Ascending aorta (tissue), 2 donors: Measurements from ENCODE around the gene AHSA1. TPM values are rescaled to one million over a fixed set of nuclear protein-coding genes. Genes with fewer than 3 reads are reported as not detected.

Experiments used
- DNase-seq, 2 donors: peaks; one replicate each; pipeline ENCODE4 v3.0.0-alpha.2; 2019; ENCODE audit warnings: low spot score in 2 of 2
- H3K27ac ChIP-seq, 2 donors: fragments of 200-600 bp; sonication (generic); one replicate each; pipeline ENCODE4 v1.5.1; 2016 to 2017; ENCODE audit warnings: mild to moderate bottlenecking in 1 of 2
- H3K27me3 ChIP-seq: fragments of 200-600 bp; sonication (generic); one replicate; pipeline ENCODE4 v1.5.1; 2017
- H3K36me3 ChIP-seq, 2 donors: fragments of 200-600 bp; sonication (generic); one replicate each; pipeline ENCODE4 v1.5.1; 2016
- H3K4me1 ChIP-seq, 2 donors: fragments of 200-600 bp; sonication (generic); one replicate each; pipeline ENCODE4 v1.5.1; 2016 to 2017; ENCODE audit warnings: mild to moderate bottlenecking in 1 of 2
- H3K4me3 ChIP-seq, 2 donors: fragments of 200-600 bp; sonication (generic); one replicate each; pipeline ENCODE4 v1.5.1; 2016 to 2017; ENCODE audit warnings: mild to moderate bottlenecking in 1 of 2
- H3K9me3 ChIP-seq, 2 donors: fragments of 200-600 bp; sonication (generic); one replicate each; pipeline ENCODE4 v1.5.1; 2016
- CTCF ChIP-seq, 3 experiments: fragments of 200-600 bp in 2 of 3; fragments of 450-650 bp in 1 of 3; sonication (generic) in 2 of 3; IDR thresholded peaks; one replicate each; pipeline ENCODE4 v1.5.1; 2016 to 2019; ENCODE audit warnings: antibody characterized with exemption in 3 of 3, mild to moderate bottlenecking in 1 of 3, moderate library complexity in 1 of 3
- intact Hi-C: fragments of 100-400 bp; cut with DNase I; formaldehyde crosslinking; loops from one replicate; pipeline ENCODE4 v1.15.1; 2023
- total RNA-seq: library from RNA; depleted of rRNA; stranded (reverse); fragments of >200 nt; gene quantifications from one replicate; pipeline ENCODE4 v1.1.0, GENCODE V29; 2016

AHSA1 gene
- total RNA-seq, 1 donor from 2014 or later, result 123 TPM

GRCh38 chr14:77485256-77485655 is 27.4 kb downstream of the AHSA1 start:
- TF ChIP-seq CTCF (IDR thresholded peaks at IDR 0.05), result no peak
- DNase-seq, result no peak
- no peaks in the 10 kb centered on the region for H3K27me3 ChIP-seq
- H3K4me1 ChIP-seq, result no peaks in the 10 kb centered on the region
- H3K27ac ChIP-seq, result no peak overlapping the region
- no peaks in the 10 kb centered on the region for H3K36me3 ChIP-seq
- H3K4me3 ChIP-seq, result no peak overlapping the region
- intact Hi-C loops, result no loop called here
- no peaks in the 10 kb centered on the region for H3K9me3 ChIP-seq

DNA sequence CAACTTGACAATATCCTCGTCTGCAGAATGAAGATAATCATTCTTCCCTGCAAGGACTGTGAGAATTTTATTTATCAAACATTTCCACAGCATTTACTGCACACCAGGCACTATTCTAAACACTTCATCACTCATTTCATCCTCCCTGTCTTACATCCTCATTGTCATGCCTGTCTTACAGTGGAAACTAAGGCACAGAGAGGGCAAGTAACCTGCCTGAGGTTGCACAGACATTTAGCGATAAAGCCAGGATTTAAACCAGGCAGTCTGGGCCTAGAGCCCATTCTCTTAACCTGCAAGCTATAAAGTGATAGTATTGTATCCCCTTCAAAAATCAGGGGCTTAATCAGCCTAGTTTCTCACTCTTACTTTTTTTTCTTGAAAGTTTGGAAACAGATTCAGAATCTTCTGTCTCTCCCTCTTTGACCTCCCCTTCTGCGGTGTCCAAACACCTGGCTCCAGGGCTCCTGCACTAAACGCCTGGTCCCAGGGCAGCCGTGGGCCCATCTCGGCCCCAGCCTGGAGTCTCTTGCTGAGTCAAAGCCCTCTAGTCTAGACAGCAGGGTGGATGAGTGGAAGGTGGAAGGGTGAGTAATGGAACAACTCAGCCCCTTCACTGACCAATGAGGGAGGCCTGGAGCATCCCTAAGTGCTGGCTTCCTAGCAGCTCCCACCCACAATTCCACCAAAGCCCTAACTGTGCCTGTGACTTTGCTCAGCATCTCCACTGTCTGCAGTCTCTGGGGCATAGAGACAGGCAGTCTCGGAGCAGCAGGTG is 28.2 kb downstream of the AHSA1 start:
- Histone ChIP-seq H3K36me3 (no peaks in the 10 kb centered on the region), H3K9me3 (no peaks in the 10 kb centered on the region), H3K4me1 (no peaks in the 10 kb centered on the region), H3K27ac (no peak overlapping the region), H3K4me3 (no peak overlapping the region), H3K27me3 (no peaks in the 10 kb centered on the region)
- no peak for TF ChIP-seq CTCF (IDR thresholded peaks at IDR 0.05)
- intact Hi-C loops, result no loop called here
- no peak for DNase-seq

DNA sequence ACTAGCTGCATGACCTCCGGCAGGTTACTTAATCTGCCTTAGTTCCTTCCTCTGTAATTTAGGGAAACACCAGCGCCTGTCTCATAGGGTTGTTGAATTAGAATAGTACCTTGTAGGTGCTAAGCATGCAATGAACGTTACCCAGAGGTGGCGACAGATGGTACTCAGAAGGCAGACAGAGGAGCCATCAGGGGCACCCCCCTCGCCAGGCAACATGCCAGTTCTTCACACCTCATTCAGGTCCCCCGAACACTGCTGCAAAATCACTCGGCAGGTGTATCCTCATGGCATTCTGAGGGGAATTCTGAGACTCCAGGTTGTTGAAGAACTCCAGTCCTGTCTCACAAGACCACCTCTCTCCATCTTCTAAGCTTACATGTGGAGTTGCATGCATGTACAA is 30.7 kb downstream of the AHSA1 start:
- no peak for DNase-seq
- no peaks in the 10 kb centered on the region for H3K9me3 ChIP-seq
- no peak overlapping the region for H3K27ac ChIP-seq
- no peaks in the 10 kb centered on the region for H3K27me3 ChIP-seq
- no peak overlapping the region for H3K4me3 ChIP-seq
- H3K36me3 ChIP-seq, result no peaks in the 10 kb centered on the region
- TF ChIP-seq CTCF (IDR thresholded peaks at IDR 0.05), result no peak
- no peaks in the 10 kb centered on the region for H3K4me1 ChIP-seq
- intact Hi-C loops, result no loop called here

DNA sequence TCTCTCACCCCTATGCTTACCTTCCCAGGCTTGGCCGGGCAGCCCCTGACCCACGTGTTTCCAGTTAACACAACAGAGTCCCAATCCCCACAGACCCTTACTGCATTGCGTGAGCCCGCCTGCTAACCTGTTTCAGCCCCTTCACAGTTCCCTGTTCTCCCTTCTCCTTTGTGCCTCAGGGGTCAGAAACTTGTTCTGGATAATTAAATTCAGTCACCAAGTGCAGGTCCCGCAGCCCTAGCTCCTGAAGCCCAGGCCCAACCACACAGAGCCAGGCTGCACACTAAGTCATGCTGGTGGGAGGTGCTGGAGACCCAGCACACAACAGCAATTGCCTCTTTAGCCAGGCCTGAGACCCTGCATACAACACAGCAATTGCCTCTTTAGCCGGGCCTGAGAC is 31.1 kb downstream of the AHSA1 start:
- H3K27ac ChIP-seq, result no peak overlapping the region
- no peak for DNase-seq

GRCh38 chr14:77490347-77490986 is 32.6 kb downstream of the AHSA1 start:
- intact Hi-C loops, result no loop called here
- no peaks in the 10 kb centered on the region for H3K36me3 ChIP-seq
- no peaks in the 10 kb centered on the region for H3K4me1 ChIP-seq
- no peak overlapping the region for H3K4me3 ChIP-seq
- no peaks in the 10 kb centered on the region for H3K9me3 ChIP-seq
- H3K27ac ChIP-seq, result no peak overlapping the region
- TF ChIP-seq CTCF (IDR thresholded peaks at IDR 0.05), result no peak
- H3K27me3 ChIP-seq, result no peaks in the 10 kb centered on the region
- no peak for DNase-seq

More for the DNA sequence above, 31.1 kb downstream of the AHSA1 start:
- no peaks in the 10 kb centered on the region for H3K36me3 ChIP-seq
- H3K4me1 ChIP-seq, result no peaks in the 10 kb centered on the region
- no peaks in the 10 kb centered on the region for H3K27me3 ChIP-seq
- intact Hi-C loops, result no loop called here
- no peak for TF ChIP-seq CTCF (IDR thresholded peaks at IDR 0.05)
- H3K9me3 ChIP-seq, result no peaks in the 10 kb centered on the region
- no peak overlapping the region for H3K4me3 ChIP-seq
